Breast epithelium (tissue), 4 donors: Measurements from ENCODE around the gene KIF5B. TPM values are rescaled to one million over a fixed set of nuclear protein-coding genes. Genes with fewer than 3 reads are reported as not detected.
"Not testable (repeated sequence)": the region's sequence is repeated elsewhere in the genome, so short reads cannot be mapped to it uniquely, and the experiment has no call there.

Experiments used
- DNase-seq, 2 donors: peaks; one replicate each; pipeline ENCODE4 v3.0.0-alpha.2; 2019; ENCODE audit warnings: low spot score in 2 of 2
- H3K27ac ChIP-seq, 2 donors: fragments of 200-600 bp; sonication (generic) in 1 of 2; one replicate each; pipeline ENCODE4 v1.5.1; 2016 to 2019; ENCODE audit warnings: mild to moderate bottlenecking in 1 of 2
- H3K27me3 ChIP-seq, 2 donors: fragments of 200-600 bp; sonication (generic) in 1 of 2; one replicate each; pipeline versions ENCODE4 v1.5.1 to v1.6.0; 2017 to 2019; ENCODE audit warnings: control low read depth in 1 of 2, mild to moderate bottlenecking in 1 of 2
- H3K36me3 ChIP-seq: fragments of 200-600 bp; one replicate; pipeline ENCODE4 v1.5.1; 2019
- H3K4me1 ChIP-seq, 2 donors: fragments of 200-600 bp; sonication (generic); one replicate each; pipeline ENCODE4 v1.5.1; 2016 to 2019; ENCODE audit warnings: control low read depth in 1 of 2
- H3K4me3 ChIP-seq, 3 donors: fragments of 200-600 bp; sonication (generic); 1 replicate in 2 of 3; 2 replicates in 1 of 3; pipeline ENCODE4 v1.5.1; 2016 to 2019; ENCODE audit warnings: mild to moderate bottlenecking in 3 of 3, moderate library complexity in 2 of 3
- H3K9me3 ChIP-seq, 2 donors: fragments of 200-600 bp; sonication (generic) in 1 of 2; one replicate each; pipeline ENCODE4 v1.5.1; 2016 to 2019; ENCODE audit warnings: control low read depth in 1 of 2
- POLR2A ChIP-seq: fragments of 450-650 bp; IDR thresholded peaks from one replicate; pipeline ENCODE4 v1.6.1; 2016; ENCODE audit warnings: antibody characterized with exemption, mild to moderate bottlenecking, moderate library complexity
- POLR2AphosphoS5 ChIP-seq, 3 donors: sonication (generic); formaldehyde crosslinking; IDR thresholded peaks; one replicate each; pipeline ENCODE4 v1.6.1; 2017; ENCODE audit warnings: antibody characterized with exemption in 3 of 3
- intact Hi-C: fragments of 100-400 bp; cut with DNase I; formaldehyde crosslinking; loops from one replicate; pipeline ENCODE4 v1.15.1; 2023; ENCODE audit warnings: low total_unique reads
- total RNA-seq, 3 donors: library from RNA; depleted of rRNA; stranded (reverse); fragments of >200 nt; gene quantifications; one replicate each; pipeline ENCODE4 v1.1.0, GENCODE V29; 2016
- TF ChIP-seq, protein P1 (sequence below), 3 donors: fragments of 450-650 bp; IDR thresholded peaks; one replicate each; pipeline ENCODE4 v1.5.1; 2016 to 2017; ENCODE audit warnings: antibody characterized with exemption in 3 of 3, mild to moderate bottlenecking in 3 of 3, moderate library complexity in 3 of 3

Gene KIF5B
- total RNA-seq, 3 donors from 2014 or later, result 104 to 115 (median 108) TPM

DNA sequence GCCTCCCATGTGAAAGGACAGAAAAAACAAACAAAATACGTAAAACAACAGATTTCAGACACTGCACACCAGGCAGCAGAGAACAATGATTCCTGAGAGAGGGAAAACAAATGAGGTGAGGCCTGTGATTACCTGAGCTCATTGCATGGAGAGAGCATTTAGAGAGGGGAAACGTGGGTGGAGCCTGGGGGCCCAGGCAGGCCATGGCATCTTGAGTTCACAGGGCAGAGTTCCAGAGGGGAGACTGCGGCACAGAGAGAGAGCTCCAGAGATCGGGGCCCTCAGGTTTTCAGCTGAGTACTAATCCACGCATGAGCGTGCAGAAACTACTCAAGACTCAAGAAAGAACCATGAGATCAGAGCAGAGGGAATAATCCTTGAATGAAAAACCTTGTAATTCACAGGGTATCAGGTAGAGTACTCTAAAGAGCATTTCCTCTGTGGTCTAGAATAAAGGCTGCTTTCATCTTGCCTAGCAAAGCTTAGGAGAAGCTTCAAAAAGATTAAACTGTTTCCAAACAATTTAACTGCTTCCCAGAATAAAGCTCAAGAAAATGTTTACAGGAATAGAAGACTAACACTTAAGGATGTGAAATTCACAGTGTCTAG, 81.0 kb downstream of the KIF5B start:
- no peak overlapping the region for H3K27ac ChIP-seq
- intact Hi-C loops, result no loop called here

DNA sequence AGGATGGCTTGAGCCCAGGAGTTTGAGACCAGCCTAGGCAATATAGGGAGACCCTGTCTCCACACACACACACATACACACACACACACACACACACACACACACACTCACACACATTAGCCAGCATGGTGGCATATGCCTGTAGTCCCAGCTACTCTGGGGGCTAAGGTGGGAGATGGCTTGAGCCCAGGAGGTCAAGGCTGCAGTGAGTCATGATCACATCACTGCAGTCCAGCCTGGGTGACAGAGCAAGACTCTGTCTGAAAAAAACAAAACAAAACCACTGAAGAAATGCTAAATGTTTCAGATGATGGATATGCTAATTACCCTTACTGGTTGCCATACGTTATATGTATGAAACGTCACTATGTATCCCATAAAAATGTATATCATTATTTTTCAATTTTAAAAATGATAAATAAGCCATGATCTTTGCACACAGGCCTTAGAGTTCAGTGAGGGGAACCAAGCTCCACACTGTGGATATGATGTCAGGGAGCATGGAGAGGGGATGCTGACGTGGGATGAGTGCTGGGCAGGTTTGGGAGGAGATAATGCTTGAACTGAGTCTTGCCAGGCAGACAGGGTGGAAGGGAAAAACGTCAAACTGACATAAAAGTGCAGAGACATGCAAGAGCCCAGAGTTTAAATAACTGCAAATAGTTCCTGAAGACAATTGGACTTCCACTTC, 81.6 kb downstream of the KIF5B start:
- H3K27ac ChIP-seq, result no peak overlapping the region
- TF ChIP-seq POLR2A (no peak), POLR2AphosphoS5 (IDR thresholded peaks at IDR 0.05) (no peak)
- TF ChIP-seq, protein P1, sequence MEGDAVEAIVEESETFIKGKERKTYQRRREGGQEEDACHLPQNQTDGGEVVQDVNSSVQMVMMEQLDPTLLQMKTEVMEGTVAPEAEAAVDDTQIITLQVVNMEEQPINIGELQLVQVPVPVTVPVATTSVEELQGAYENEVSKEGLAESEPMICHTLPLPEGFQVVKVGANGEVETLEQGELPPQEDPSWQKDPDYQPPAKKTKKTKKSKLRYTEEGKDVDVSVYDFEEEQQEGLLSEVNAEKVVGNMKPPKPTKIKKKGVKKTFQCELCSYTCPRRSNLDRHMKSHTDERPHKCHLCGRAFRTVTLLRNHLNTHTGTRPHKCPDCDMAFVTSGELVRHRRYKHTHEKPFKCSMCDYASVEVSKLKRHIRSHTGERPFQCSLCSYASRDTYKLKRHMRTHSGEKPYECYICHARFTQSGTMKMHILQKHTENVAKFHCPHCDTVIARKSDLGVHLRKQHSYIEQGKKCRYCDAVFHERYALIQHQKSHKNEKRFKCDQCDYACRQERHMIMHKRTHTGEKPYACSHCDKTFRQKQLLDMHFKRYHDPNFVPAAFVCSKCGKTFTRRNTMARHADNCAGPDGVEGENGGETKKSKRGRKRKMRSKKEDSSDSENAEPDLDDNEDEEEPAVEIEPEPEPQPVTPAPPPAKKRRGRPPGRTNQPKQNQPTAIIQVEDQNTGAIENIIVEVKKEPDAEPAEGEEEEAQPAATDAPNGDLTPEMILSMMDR (IDR thresholded peaks at IDR 0.05), result no peak
- intact Hi-C loops, result no loop called here
- H3K4me3 ChIP-seq, result no peak overlapping the region
- H3K36me3 ChIP-seq, result no peaks in the 10 kb centered on the region
- no peak for DNase-seq
- H3K4me1 ChIP-seq, result no peaks in the 10 kb centered on the region
- H3K27me3 ChIP-seq, result no peaks in the 10 kb centered on the region
- H3K9me3 ChIP-seq, result no peaks in the 10 kb centered on the region

More for the DNA sequence above, 81.0 kb downstream of the KIF5B start:
- Histone ChIP-seq H3K36me3 (no peaks in the 10 kb centered on the region), H3K4me1 (no peaks in the 10 kb centered on the region), H3K4me3 (no peak overlapping the region), H3K27me3 (no peaks in the 10 kb centered on the region), H3K9me3 (no peaks in the 10 kb centered on the region)
- TF ChIP-seq POLR2A (no peak), POLR2AphosphoS5 (IDR thresholded peaks at IDR 0.05) (no peak)
- TF ChIP-seq, protein P1 (IDR thresholded peaks at IDR 0.05), result no peak
- DNase-seq, result no peak

DNA sequence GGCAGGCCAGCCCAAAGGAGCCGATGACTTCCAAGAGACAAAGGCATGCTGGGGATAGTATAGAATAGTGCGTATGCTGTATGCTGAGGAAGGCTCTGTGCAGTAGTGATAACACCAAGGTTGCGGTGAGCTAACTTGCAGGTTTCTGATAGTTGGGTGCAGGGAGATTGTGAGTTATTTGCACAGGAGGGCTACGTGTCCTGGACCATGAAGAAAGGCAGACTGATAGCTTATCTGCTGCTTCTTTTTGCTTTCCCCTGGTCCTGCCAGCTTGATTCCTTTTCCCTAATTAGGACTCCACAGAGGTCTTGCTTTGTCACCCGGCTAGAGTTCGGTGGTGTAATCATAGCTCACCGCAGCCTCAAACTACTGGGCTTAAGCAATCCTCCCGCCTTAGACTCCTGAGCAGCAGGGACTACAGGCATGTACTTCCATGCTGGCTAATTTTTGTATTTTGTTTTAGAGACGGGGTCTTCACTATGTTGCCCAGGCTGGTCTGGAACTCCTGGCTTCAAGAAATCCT, 83.6 kb downstream of the KIF5B start:
- H3K4me1 ChIP-seq, result no peaks in the 10 kb centered on the region
- no peak for TF ChIP-seq POLR2AphosphoS5 (IDR thresholded peaks at IDR 0.05)
- no peak for TF ChIP-seq POLR2A
- TF ChIP-seq, protein P1 (IDR thresholded peaks at IDR 0.05), result no peak
- no peaks in the 10 kb centered on the region for H3K27me3 ChIP-seq
- no peaks in the 10 kb centered on the region for H3K36me3 ChIP-seq
- no peak overlapping the region for H3K4me3 ChIP-seq
- intact Hi-C loops, result no loop called here
- H3K27ac ChIP-seq, result no peak overlapping the region
- no peaks in the 10 kb centered on the region for H3K9me3 ChIP-seq
- DNase-seq, result no peak

DNA sequence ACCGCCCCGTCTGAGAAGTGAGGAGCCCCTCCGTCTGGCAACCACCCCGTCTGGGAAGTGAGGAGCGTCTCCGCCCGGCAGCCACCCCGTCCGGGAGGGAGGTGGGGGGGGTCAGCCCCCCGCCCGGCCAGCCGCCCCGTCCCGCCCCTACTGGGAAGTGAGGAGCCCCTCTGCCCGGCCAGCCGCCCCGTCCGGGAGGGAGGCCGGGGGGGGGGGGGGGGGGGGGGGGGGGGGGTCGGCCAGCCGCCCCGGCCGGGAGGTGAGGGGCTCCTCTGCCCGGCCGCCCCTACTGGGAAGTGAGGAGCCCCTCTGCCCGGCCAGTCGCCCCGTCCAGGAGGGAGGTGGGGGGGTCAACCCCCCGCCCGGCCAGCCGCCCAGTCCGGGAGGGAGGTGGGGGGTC, 86.4 kb downstream of the KIF5B start:
- H3K27me3 ChIP-seq, intact Hi-C loops, DNase-seq, H3K4me1 ChIP-seq, H3K9me3 ChIP-seq, H3K36me3 ChIP-seq, H3K27ac ChIP-seq, H3K4me3 ChIP-seq: not testable (repeated sequence)

DNA sequence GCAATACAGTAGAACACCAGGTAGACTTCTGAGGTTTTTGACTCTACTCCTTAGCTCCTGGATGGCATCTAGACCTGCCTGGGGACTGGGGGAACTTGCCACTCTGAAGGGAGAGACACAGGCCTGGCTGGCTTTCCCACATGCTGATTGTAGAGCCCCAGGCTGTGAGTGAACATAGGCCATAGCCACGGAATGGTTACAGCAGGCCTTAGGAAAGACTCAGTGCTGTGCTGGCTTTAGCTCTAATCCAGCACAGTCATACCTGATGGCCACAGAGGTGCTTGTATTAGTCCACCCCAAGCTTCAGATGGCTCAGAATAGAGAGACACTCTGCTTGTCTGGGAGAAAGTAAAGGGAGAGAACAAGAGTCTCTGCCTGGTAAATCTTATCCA, 92.6 kb downstream of the KIF5B start:
- Histone ChIP-seq H3K4me3 (no peak overlapping the region), H3K36me3 (no peaks in the 10 kb centered on the region), H3K27ac (no peak overlapping the region), H3K9me3 (no peaks in the 10 kb centered on the region), H3K27me3 (no peaks in the 10 kb centered on the region), H3K4me1 (no peaks in the 10 kb centered on the region)
- no peak for DNase-seq
- TF ChIP-seq, protein P1 (IDR thresholded peaks at IDR 0.05), result no peak
- TF ChIP-seq POLR2AphosphoS5 (IDR thresholded peaks at IDR 0.05), result no peak
- no peak for TF ChIP-seq POLR2A
- intact Hi-C loops, result no loop called here
